GM12865 (cell line): ENCODE data around the gene KRTAP10-2.

ENCODE experiments used
- DNase-seq: peaks from one replicate; pipeline ENCODE4 v3.0.0; 2010; ENCODE audit warnings: low read depth
- H3K4me3 ChIP-seq: 2 replicates; pipeline ENCODE4 v1.5.1; 2011; ENCODE audit warnings: mild to moderate bottlenecking, low read depth, low read length, control low read depth
- CTCF ChIP-seq: IDR thresholded peaks from 2 replicates; pipeline ENCODE4 v1.5.1; 2011; ENCODE audit warnings: low read length, control low read depth, low read depth, inconsistent platforms; ENCODE audit not compliant: insufficient read depth; ENCODE audit errors: missing control alignments

KRTAP10-2 gene

GRCh38 chr21:44539991-44540666, 11.2 kb downstream of the KRTAP10-2 start, which contains the start of gene KRTAP10-1:
KRTAP10-1 (minus strand) TSS chr21:44540195; CDS start chr21:44540150, 45 bp downstream.
- no peak within 1 kb of the TSS for H3K4me3 ChIP-seq
- no peak for TF ChIP-seq CTCF
- DNase-seq = no peak

- H3K4me3 ChIP-seq = no peak overlapping the region
- DNase-seq = no peak
- no peak for TF ChIP-seq CTCF
Observed at GRCh38 chr21:44539046-44539445, 12.3 kb downstream of the KRTAP10-2 start.

- DNase-seq = no peak
- TF ChIP-seq CTCF = no peak
- no peak overlapping the region for H3K4me3 ChIP-seq
Observed at GRCh38 chr21:44537930-44538911, 13.1 kb downstream of the KRTAP10-2 start.

GRCh38 chr21:44535963-44536362, 15.3 kb downstream of the KRTAP10-2 start:
- H3K4me3 ChIP-seq = no peak overlapping the region
- no peak for TF ChIP-seq CTCF

GRCh38 chr21:44534688-44535087, 16.6 kb downstream of the KRTAP10-2 start:
- H3K4me3 ChIP-seq = no peak overlapping the region
- TF ChIP-seq CTCF = no peak
- no peak for DNase-seq

More at GRCh38 chr21:44535963-44536362, 15.3 kb downstream of the KRTAP10-2 start:
- no peak for DNase-seq

- no peak for DNase-seq
- TF ChIP-seq CTCF = no peak
- H3K4me3 ChIP-seq = no peak overlapping the region
Observed at GRCh38 chr21:44533891-44534627, 17.2 kb downstream of the KRTAP10-2 start.
